ENCODE measurements around the gene COQ2. TPM values are rescaled to one million over a fixed set of nuclear protein-coding genes. Genes with fewer than 3 reads are reported as not detected.

The COQ2 gene
- total and polyA plus RNA-seq, 4 donors = 14.1 to 25.2 (median 19.3) TPM

- Histone ChIP-seq H3K27ac (ENCODE audit: low read depth, low read length) (no peak overlapping the region), H3K4me1 (ENCODE audit: control insufficient read depth, insufficient read depth, low read length) (no peaks in the 10 kb centered on the region), H3K4me3 (ENCODE audit: low read depth, low read length) (no peak overlapping the region), H3K36me3 (ENCODE audit: control insufficient read depth, insufficient read depth, low read length) (no peaks in the 10 kb centered on the region), H3K9me3 (ENCODE audit: control insufficient read depth, insufficient read depth, low read length) (no peaks in the 10 kb centered on the region), H3K27me3 (ENCODE audit: control insufficient read depth, insufficient read depth, low read length) (no peaks in the 10 kb centered on the region)
- DNase-seq (ENCODE audit: low read depth in 4 of 6, low spot score in 6 of 6) = no peak
- WGBS (ENCODE audit: insufficient coverage) = no CpG with 5 or more reads among the region's 1 CpG
These were observed 56.4 kb downstream of the COQ2 start for GRCh38 chr4:83228231-83228630.

- H3K4me1 ChIP-seq (ENCODE audit: control insufficient read depth, insufficient read depth, low read length) = peaks cover under 1% of the 10 kb centered on the region
- H3K27me3 ChIP-seq (ENCODE audit: control insufficient read depth, insufficient read depth, low read length) = no peaks in the 10 kb centered on the region
- no peaks in the 10 kb centered on the region for H3K9me3 ChIP-seq (ENCODE audit: control insufficient read depth, insufficient read depth, low read length)
- no peak for DNase-seq (ENCODE audit: low read depth in 4 of 6, low spot score in 6 of 6)
- H3K27ac ChIP-seq (ENCODE audit: low read depth, low read length) = no peak overlapping the region
- no peaks in the 10 kb centered on the region for H3K36me3 ChIP-seq (ENCODE audit: control insufficient read depth, insufficient read depth, low read length)
- H3K4me3 ChIP-seq (ENCODE audit: low read depth, low read length) = no peak overlapping the region
- 100% methylated on average over 2 of the region's 6 CpGs for WGBS (ENCODE audit: insufficient coverage)
These were observed 59.9 kb downstream of the COQ2 start for GRCh38 chr4:83224502-83225197.

GRCh38 chr4:83223781-83224180 is 60.8 kb downstream of the COQ2 start:
- no CpG with 5 or more reads among the region's 3 CpGs for WGBS (ENCODE audit: insufficient coverage)
- H3K9me3 ChIP-seq (ENCODE audit: control insufficient read depth, insufficient read depth, low read length) = no peaks in the 10 kb centered on the region
- no peak overlapping the region for H3K27ac ChIP-seq (ENCODE audit: low read depth, low read length)
- DNase-seq (ENCODE audit: low read depth in 4 of 6, low spot score in 6 of 6) = no peak
- H3K4me3 ChIP-seq (ENCODE audit: low read depth, low read length) = no peak overlapping the region
- no peaks in the 10 kb centered on the region for H3K27me3 ChIP-seq (ENCODE audit: control insufficient read depth, insufficient read depth, low read length)
- H3K36me3 ChIP-seq (ENCODE audit: control insufficient read depth, insufficient read depth, low read length) = no peaks in the 10 kb centered on the region
- peaks cover 6% of the 10 kb centered on the region for H3K4me1 ChIP-seq (ENCODE audit: control insufficient read depth, insufficient read depth, low read length)

- Histone ChIP-seq H3K4me3 (ENCODE audit: low read depth, low read length) (no peak overlapping the region), H3K4me1 (ENCODE audit: control insufficient read depth, insufficient read depth, low read length) (peaks cover 6% of the 10 kb centered on the region), H3K27ac (ENCODE audit: low read depth, low read length) (no peak overlapping the region), H3K27me3 (ENCODE audit: control insufficient read depth, insufficient read depth, low read length) (no peaks in the 10 kb centered on the region), H3K9me3 (ENCODE audit: control insufficient read depth, insufficient read depth, low read length) (no peaks in the 10 kb centered on the region), H3K36me3 (ENCODE audit: control insufficient read depth, insufficient read depth, low read length) (no peaks in the 10 kb centered on the region)
- WGBS (ENCODE audit: insufficient coverage) = 98% methylated on average over 4 of the region's 6 CpGs
- DNase-seq (ENCODE audit: low read depth in 4 of 6, low spot score in 6 of 6) = no peak
These were observed 62.6 kb downstream of the COQ2 start for GRCh38 chr4:83221897-83222441.

GRCh38 chr4:83219344-83220331 is 65.0 kb downstream of the COQ2 start:
- H3K4me1 ChIP-seq (ENCODE audit: control insufficient read depth, insufficient read depth, low read length) = peaks cover 6% of the 10 kb centered on the region
- no peaks in the 10 kb centered on the region for H3K27me3 ChIP-seq (ENCODE audit: control insufficient read depth, insufficient read depth, low read length)
- H3K4me3 ChIP-seq (ENCODE audit: low read depth, low read length) = no peak overlapping the region
- peak in 2 of 6 donors; percentile 32 to 54 for DNase-seq (ENCODE audit: low read depth in 4 of 6, low spot score in 6 of 6)
- WGBS (ENCODE audit: insufficient coverage) = 31% methylated on average over 11 of the region's 16 CpGs
- no peaks in the 10 kb centered on the region for H3K36me3 ChIP-seq (ENCODE audit: control insufficient read depth, insufficient read depth, low read length)
- no peak overlapping the region for H3K27ac ChIP-seq (ENCODE audit: low read depth, low read length)
- no peaks in the 10 kb centered on the region for H3K9me3 ChIP-seq (ENCODE audit: control insufficient read depth, insufficient read depth, low read length)

- H3K27ac ChIP-seq (ENCODE audit: low read depth, low read length) = no peak overlapping the region
These were observed 66.7 kb downstream of the COQ2 start for GRCh38 chr4:83217721-83218522.

GRCh38 chr4:83216959-83217683 is 67.5 kb downstream of the COQ2 start:
- Histone ChIP-seq H3K36me3 (ENCODE audit: control insufficient read depth, insufficient read depth, low read length) (no peaks in the 10 kb centered on the region), H3K4me3 (ENCODE audit: low read depth, low read length) (no peak overlapping the region), H3K4me1 (ENCODE audit: control insufficient read depth, insufficient read depth, low read length) (peaks cover 6% of the 10 kb centered on the region), H3K9me3 (ENCODE audit: control insufficient read depth, insufficient read depth, low read length) (no peaks in the 10 kb centered on the region), H3K27ac (ENCODE audit: low read depth, low read length) (no peak overlapping the region), H3K27me3 (ENCODE audit: control insufficient read depth, insufficient read depth, low read length) (no peaks in the 10 kb centered on the region)
- WGBS (ENCODE audit: insufficient coverage) = 97% methylated on average over 9 of the region's 10 CpGs
- DNase-seq (ENCODE audit: low read depth in 4 of 6, low spot score in 6 of 6) = no peak

More at GRCh38 chr4:83217721-83218522, 66.7 kb downstream of the COQ2 start:
- Histone ChIP-seq H3K9me3 (ENCODE audit: control insufficient read depth, insufficient read depth, low read length) (no peaks in the 10 kb centered on the region), H3K27me3 (ENCODE audit: control insufficient read depth, insufficient read depth, low read length) (no peaks in the 10 kb centered on the region), H3K4me3 (ENCODE audit: low read depth, low read length) (no peak overlapping the region), H3K36me3 (ENCODE audit: control insufficient read depth, insufficient read depth, low read length) (no peaks in the 10 kb centered on the region), H3K4me1 (ENCODE audit: control insufficient read depth, insufficient read depth, low read length) (peaks cover 6% of the 10 kb centered on the region)
- WGBS (ENCODE audit: insufficient coverage) = 86% methylated on average over 4 of the region's 8 CpGs
- DNase-seq (ENCODE audit: low read depth in 4 of 6, low spot score in 6 of 6) = no peak

GRCh38 chr4:83214079-83214478 is 70.5 kb downstream of the COQ2 start:
- no peak overlapping the region for H3K4me3 ChIP-seq (ENCODE audit: low read depth, low read length)
- no peak for DNase-seq (ENCODE audit: low read depth in 4 of 6, low spot score in 6 of 6)
- no peak overlapping the region for H3K27ac ChIP-seq (ENCODE audit: low read depth, low read length)
- no peaks in the 10 kb centered on the region for H3K27me3 ChIP-seq (ENCODE audit: control insufficient read depth, insufficient read depth, low read length)
- no peaks in the 10 kb centered on the region for H3K36me3 ChIP-seq (ENCODE audit: control insufficient read depth, insufficient read depth, low read length)
- H3K9me3 ChIP-seq (ENCODE audit: control insufficient read depth, insufficient read depth, low read length) = no peaks in the 10 kb centered on the region
- H3K4me1 ChIP-seq (ENCODE audit: control insufficient read depth, insufficient read depth, low read length) = no peaks in the 10 kb centered on the region
